Muscle of leg (tissue), 11 donors: ENCODE data around the gene VPS9D1. TPM values are rescaled to one million over a fixed set of nuclear protein-coding genes. Genes with fewer than 3 reads are reported as not detected.
"Not testable (repeated sequence)": the region's sequence is repeated elsewhere in the genome, so short reads cannot be mapped to it uniquely, and the experiment has no call there.

Experiments
- DNase-seq: peaks from one replicate; pipeline ENCODE4 v3.0.0; 2013
- H3K27ac ChIP-seq: one replicate; pipeline ENCODE4 v1.5.1; 2013; ENCODE audit warnings: mild to moderate bottlenecking, low read length, control low read depth
- H3K27me3 ChIP-seq: one replicate; pipeline ENCODE4 v1.6.1; 2013; ENCODE audit warnings: low read length; ENCODE audit not compliant: control insufficient read depth, insufficient read depth
- H3K36me3 ChIP-seq: one replicate; pipeline ENCODE4 v1.6.1; 2013; ENCODE audit warnings: low read length; ENCODE audit not compliant: control insufficient read depth, insufficient read depth
- H3K4me1 ChIP-seq: one replicate; pipeline ENCODE4 v1.6.1; 2013; ENCODE audit warnings: low read length; ENCODE audit not compliant: control insufficient read depth, insufficient read depth
- H3K4me3 ChIP-seq: one replicate; pipeline ENCODE4 v1.5.1; 2013; ENCODE audit warnings: low read length, control low read depth
- H3K9me3 ChIP-seq: replicated peaks from 2 replicates; pipeline ENCODE4 v1.6.1; 2013; ENCODE audit warnings: low read depth, low read length; ENCODE audit not compliant: control insufficient read depth
- WGBS: methylation state at CpG from one replicate; pipeline ENCODE4 v1.1.5; 2013; ENCODE audit warnings: missing lambda C conversion rate; ENCODE audit not compliant: insufficient coverage; 5-methylcytosine and 5-hydroxymethylcytosine counted together
- polyA plus RNA-seq, 8 donors: library from polyadenylated mRNA; unstranded; fragments of 120-200 nt; gene quantifications; one replicate each; pipeline versions ENCODE4 v1.2.1 to v1.2.3, GENCODE V29; 2013; ENCODE audit warnings: inconsistent platforms in 1 of 8, low replicate concordance in 1 of 8; ENCODE audit not compliant: insufficient read length in 8 of 8, insufficient read depth in 1 of 8
- total RNA-seq: library from RNA; stranded (reverse); fragments of 120-200 nt; gene quantifications from one replicate; pipeline ENCODE4 v1.2.4, GENCODE V29; 2013

The VPS9D1 gene
- total and polyA plus RNA-seq, 9 donors: 6.1 to 13.4 (median 10.7) TPM

DNA sequence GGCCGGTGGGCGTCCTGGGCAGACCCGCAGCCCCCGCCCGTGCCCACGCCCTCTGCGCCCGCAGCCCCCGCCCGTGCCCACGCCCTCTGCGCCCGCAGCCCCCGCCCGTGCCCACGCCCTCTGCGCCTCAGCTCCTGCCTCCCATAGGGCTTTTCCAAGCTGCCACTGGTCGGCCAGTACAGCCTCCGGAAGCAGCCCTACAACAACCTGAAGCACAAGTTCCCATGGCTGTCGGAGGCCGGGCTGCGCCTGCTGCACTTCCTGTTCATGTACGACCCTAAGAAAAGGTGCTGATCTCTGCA is 26.0 kb downstream of the VPS9D1 start:
- H3K4me1 ChIP-seq: peaks cover 25% of the 10 kb centered on the region
- not testable (repeated sequence) for H3K9me3 ChIP-seq, H3K4me3 ChIP-seq, H3K27me3 ChIP-seq, H3K27ac ChIP-seq, DNase-seq
- H3K36me3 ChIP-seq: peaks cover 52% of the 10 kb centered on the region
- WGBS: 89% methylated on average over 9 of the region's 23 CpGs

DNA sequence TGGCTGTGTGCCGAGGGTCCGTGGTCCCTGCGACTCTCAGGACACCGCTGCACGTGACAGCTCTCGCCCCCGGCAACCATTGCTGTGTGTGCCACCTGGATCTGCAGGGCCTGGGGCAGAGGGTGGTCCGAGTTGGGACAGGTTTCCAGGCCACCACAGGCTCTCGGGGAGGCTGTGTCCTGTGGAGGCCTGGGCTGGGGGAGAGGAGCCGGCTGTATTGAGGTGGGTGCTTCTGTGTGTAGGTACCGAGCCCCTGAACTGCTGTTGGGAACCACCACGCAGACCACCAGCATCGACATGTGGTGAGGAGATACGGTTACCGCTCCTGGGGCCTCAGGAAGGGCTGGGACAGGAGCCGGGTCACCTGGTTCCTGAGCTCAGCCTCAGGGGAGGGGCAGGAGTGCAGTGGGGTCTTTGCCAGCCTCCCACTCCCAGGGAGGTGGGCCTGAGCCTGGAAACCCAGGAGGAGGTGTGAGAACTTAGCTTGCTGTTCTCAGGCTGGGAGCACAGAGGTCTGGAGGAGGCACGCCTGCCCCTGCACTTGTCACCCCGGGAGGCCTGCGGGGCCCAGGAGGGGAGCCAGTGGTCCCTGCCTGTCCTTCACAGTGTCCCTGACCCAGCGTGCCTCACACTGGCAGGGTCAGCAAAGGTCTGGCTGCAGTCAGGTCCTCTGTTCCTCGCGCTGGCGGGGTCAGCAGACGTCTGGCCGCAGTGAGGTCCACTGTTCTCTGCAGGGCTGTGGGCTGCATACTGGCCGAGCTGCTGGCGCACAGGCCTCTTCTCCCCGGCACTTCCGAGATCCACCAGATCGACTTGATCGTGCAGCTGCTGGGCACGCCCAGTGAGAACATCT is 26.5 kb downstream of the VPS9D1 start:
- Histone ChIP-seq H3K27me3 (no peaks in the 10 kb centered on the region), H3K36me3 (peaks cover 52% of the 10 kb centered on the region), H3K27ac (no peak overlapping the region), H3K9me3 (no peaks in the 10 kb centered on the region), H3K4me3 (no peak overlapping the region), H3K4me1 (peaks cover 23% of the 10 kb centered on the region)
- no peak for DNase-seq
- 82% methylated on average over 32 of the region's 32 CpGs for WGBS

- no peak for DNase-seq
- Histone ChIP-seq H3K27me3 (no peaks in the 10 kb centered on the region), H3K27ac (no peak overlapping the region), H3K36me3 (peaks cover 52% of the 10 kb centered on the region), H3K4me3 (no peak overlapping the region), H3K9me3 (no peaks in the 10 kb centered on the region), H3K4me1 (peaks cover 23% of the 10 kb centered on the region)
- WGBS: 86% methylated on average over 10 of the region's 11 CpGs
Observed at GRCh38 chr16:89693289-89693731, 27.4 kb downstream of the VPS9D1 start.

DNA sequence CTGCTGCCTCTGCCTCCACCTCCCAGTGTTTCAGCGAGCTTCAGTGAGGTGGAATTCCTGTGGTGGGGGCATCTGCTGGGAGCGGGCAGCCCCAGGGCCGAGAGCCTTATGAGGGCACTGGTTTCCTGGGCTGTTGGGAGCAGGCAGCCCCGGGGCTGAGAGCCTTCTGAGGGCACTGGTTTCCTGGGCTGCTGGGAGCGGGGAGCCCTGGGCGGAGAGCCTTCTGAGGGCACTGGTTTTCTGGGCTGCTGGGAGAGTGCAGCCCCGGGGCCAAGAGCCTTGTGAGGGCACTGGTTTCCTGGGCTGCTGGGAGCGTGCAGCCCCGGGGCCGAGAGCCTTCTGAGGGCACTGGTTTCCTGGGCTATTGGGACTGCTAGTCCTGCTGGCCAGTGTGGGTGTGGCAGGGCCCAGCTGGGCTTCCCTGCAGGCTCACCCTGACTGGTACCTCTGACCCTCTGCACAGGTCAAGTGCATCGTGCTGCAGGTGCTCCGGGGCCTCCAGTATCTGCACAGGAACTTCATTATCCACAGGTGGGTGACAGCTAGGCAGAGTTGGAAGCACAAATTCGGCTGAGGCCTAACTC is 28.6 kb downstream of the VPS9D1 start:
- Histone ChIP-seq H3K9me3 (no peaks in the 10 kb centered on the region), H3K36me3 (peaks cover 52% of the 10 kb centered on the region), H3K4me3 (no peak overlapping the region), H3K27me3 (no peaks in the 10 kb centered on the region), H3K27ac (no peak overlapping the region), H3K4me1 (peaks cover 19% of the 10 kb centered on the region)
- WGBS: 94% methylated on average over 9 of the region's 13 CpGs
- DNase-seq: no peak

GRCh38 chr16:89691231-89691985 is 29.3 kb downstream of the VPS9D1 start:
- H3K9me3 ChIP-seq: no peaks in the 10 kb centered on the region
- 87% methylated on average over 12 of the region's 21 CpGs for WGBS
- DNase-seq: no peak
- H3K4me1 ChIP-seq: peaks cover 14% of the 10 kb centered on the region
- no peak overlapping the region for H3K4me3 ChIP-seq
- H3K36me3 ChIP-seq: peaks cover 52% of the 10 kb centered on the region
- H3K27ac ChIP-seq: no peak overlapping the region
- H3K27me3 ChIP-seq: no peaks in the 10 kb centered on the region

- DNase-seq: no peak
- H3K36me3 ChIP-seq: peaks cover 49% of the 10 kb centered on the region
- no peak overlapping the region for H3K27ac ChIP-seq
- WGBS: 92% methylated on average over 9 of the region's 16 CpGs
- no peaks in the 10 kb centered on the region for H3K27me3 ChIP-seq
- H3K4me3 ChIP-seq: no peak overlapping the region
- H3K4me1 ChIP-seq: peaks cover 13% of the 10 kb centered on the region
- no peaks in the 10 kb centered on the region for H3K9me3 ChIP-seq
Observed at GRCh38 chr16:89690392-89690901, 30.3 kb downstream of the VPS9D1 start.

- H3K4me3 ChIP-seq, H3K27me3 ChIP-seq, H3K9me3 ChIP-seq, H3K27ac ChIP-seq, DNase-seq: not testable (repeated sequence)
- 83% methylated on average over 1 of the region's 4 CpGs for WGBS
- Histone ChIP-seq H3K4me1 (peaks cover 13% of the 10 kb centered on the region), H3K36me3 (peaks cover 43% of the 10 kb centered on the region)
Observed at GRCh38 chr16:89689621-89690020, 31.1 kb downstream of the VPS9D1 start.

DNA sequence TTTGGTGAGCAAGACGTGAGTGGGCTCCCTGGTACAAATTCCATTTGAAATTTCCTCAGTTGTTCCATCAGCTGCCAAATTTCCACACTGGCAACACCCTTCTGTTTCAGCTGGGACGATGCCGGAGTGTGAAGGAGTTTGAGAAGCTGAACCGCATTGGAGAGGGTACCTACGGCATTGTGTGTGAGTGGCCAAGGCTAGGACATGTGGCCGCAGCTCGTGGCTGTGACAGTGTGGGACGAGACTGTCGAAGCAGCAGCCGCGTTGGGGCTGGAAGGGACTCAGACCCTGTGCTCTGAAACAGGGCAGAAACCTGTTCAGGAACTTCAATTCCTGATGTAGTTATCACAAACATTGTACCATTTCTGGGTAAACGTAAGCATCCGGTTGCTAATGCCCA is 31.6 kb downstream of the VPS9D1 start:
- DNase-seq: no peak
- no peaks in the 10 kb centered on the region for H3K9me3 ChIP-seq
- no peak overlapping the region for H3K4me3 ChIP-seq
- no peak overlapping the region for H3K27ac ChIP-seq
- H3K36me3 ChIP-seq: peaks cover 39% of the 10 kb centered on the region
- H3K27me3 ChIP-seq: no peaks in the 10 kb centered on the region
- H3K4me1 ChIP-seq: peaks cover 13% of the 10 kb centered on the region
- 93% methylated on average over 13 of the region's 13 CpGs for WGBS

GRCh38 chr16:89688395-89688794 is 32.3 kb downstream of the VPS9D1 start:
- Histone ChIP-seq H3K4me3 (no peak overlapping the region), H3K9me3 (no peaks in the 10 kb centered on the region), H3K4me1 (peaks cover 13% of the 10 kb centered on the region), H3K27ac (no peak overlapping the region), H3K36me3 (peaks cover 33% of the 10 kb centered on the region), H3K27me3 (no peaks in the 10 kb centered on the region)
- DNase-seq: no peak
- 100% methylated on average over 1 of the region's 5 CpGs for WGBS
